Measurements from ENCODE around the gene KRTAP3-3. TPM values are rescaled to one million over a fixed set of nuclear protein-coding genes. Genes with fewer than 3 reads are reported as not detected.
"Not testable (repeated sequence)": the region's sequence is repeated elsewhere in the genome, so short reads cannot be mapped to it uniquely, and the experiment has no call there.

Gene KRTAP3-3
- not detected in 2 replicates for total RNA-seq

- Mint-ChIP-seq H3K9me3 (no peaks in the 10 kb centered on the region), H3K36me3 (ENCODE audit: low read depth) (no peaks in the 10 kb centered on the region), H3K4me1 (ENCODE audit: low read depth) (no peaks in the 10 kb centered on the region), H3K27me3 (ENCODE audit: low read depth) (peaks cover 37% of the 10 kb centered on the region), H3K4me3 (ENCODE audit: low read depth) (no peak within 1 kb of the TSS), H3K27ac (no peak within 1 kb of the TSS)
- intact Hi-C loops (cut with micrococcal nuclease), result no loop called here
- DNase-seq (ENCODE audit: low spot score), result no peak
Measured at GRCh38 chr17:40993839-40994238, at the start of gene KRTAP3-3. TSS of gene KRTAP3-3 (minus strand) at chr17:40994164. CDS start at chr17:40994097, 67 bp downstream.

GRCh38 chr17:41042953-41043352 is 49.0 kb upstream of the KRTAP3-3 start:
- Mint-ChIP-seq H3K4me1 (ENCODE audit: low read depth) (no peaks in the 10 kb centered on the region), H3K27ac (no peak overlapping the region), H3K36me3 (ENCODE audit: low read depth) (no peaks in the 10 kb centered on the region), H3K9me3 (no peaks in the 10 kb centered on the region), H3K4me3 (ENCODE audit: low read depth) (no peak overlapping the region), H3K27me3 (ENCODE audit: low read depth) (peaks cover 4% of the 10 kb centered on the region)
- intact Hi-C loops (cut with micrococcal nuclease), result no loop called here
- DNase-seq (ENCODE audit: low spot score), result no peak

DNA sequence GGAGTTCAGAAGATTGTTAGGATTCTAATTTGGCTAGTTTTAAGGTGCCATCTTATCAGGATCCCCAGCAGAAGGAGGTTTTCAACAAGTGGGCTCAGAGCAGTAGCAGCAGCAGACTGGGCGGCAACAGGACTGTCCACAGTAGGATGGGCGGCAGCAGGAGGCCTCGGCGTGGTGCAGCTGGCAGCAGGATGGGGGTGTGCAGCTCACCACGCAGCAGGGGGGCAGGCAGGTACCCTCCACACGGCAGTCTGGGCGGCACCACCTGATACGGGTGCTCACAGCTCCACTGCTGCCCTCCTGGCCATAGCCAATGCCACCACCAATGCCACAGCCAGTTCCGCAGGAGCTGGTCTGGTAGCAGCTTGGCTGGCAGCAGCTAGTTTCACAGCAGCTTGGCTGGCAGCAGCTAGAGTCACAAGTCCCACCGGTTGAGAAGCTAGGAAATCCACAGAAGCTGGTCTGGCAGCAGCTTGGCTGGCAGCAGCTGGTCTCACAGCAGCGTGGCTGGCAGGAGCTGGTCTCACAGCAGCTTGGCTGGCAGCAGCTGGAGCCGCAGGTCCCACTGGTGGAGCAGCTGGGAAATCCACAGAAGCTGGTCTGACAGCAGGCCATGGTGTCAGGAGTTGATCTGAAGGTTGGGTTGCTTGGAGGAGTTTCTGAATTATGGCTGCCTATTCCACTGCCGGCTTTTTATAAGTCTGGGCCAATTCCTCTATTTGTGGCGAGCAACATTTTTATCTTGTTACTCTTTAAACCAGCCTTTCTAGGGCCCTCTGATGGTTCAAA is 47.0 kb upstream of the KRTAP3-3 start, which contains the start of gene KRTAP1-1:
KRTAP1-1 (minus strand) TSS at position 668 of the 789 bp plus-strand sequence; CDS start at position 615, 53 bp downstream.
- intact Hi-C loops (cut with micrococcal nuclease); H3K27me3 Mint-ChIP-seq (ENCODE audit: low read depth); DNase-seq (ENCODE audit: low spot score); H3K4me3 Mint-ChIP-seq (ENCODE audit: low read depth); H3K4me1 Mint-ChIP-seq (ENCODE audit: low read depth); H3K9me3 Mint-ChIP-seq; H3K27ac Mint-ChIP-seq; H3K36me3 Mint-ChIP-seq (ENCODE audit: low read depth): not testable (repeated sequence)

DNA sequence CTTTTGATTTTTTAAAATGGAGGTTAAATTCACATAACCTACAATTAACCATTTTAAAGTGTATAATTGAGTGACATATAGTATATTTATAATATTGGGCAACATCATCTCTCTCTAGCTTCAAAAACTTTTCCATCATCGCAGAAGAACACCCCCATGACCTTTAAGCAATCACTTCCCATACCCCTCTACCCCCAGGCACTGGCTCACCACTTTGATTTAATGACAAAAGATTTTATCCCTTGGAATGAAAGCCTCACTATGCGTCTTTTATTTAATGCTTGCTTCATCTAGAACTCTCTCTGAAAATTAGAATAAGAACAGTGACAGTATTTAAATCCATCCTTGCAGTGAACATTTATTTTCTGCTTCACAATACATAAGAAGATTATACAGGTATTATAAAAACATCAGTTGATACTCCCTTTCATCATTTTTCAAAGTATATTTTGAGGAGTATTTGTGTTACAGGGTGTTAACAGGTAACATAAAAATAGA is 43.9 kb upstream of the KRTAP3-3 start:
- Mint-ChIP-seq H3K4me3 (ENCODE audit: low read depth) (no peak overlapping the region), H3K27ac (no peak overlapping the region), H3K27me3 (ENCODE audit: low read depth) (peaks cover 6% of the 10 kb centered on the region), H3K36me3 (ENCODE audit: low read depth) (no peaks in the 10 kb centered on the region), H3K4me1 (ENCODE audit: low read depth) (no peaks in the 10 kb centered on the region), H3K9me3 (no peaks in the 10 kb centered on the region)
- DNase-seq (ENCODE audit: low spot score), result no peak
- intact Hi-C loops (cut with micrococcal nuclease), result no loop called here

GRCh38 chr17:41034346-41034935 is 40.5 kb upstream of the KRTAP3-3 start, which contains the start of gene KRTAP1-3:
TSS of gene KRTAP1-3 (minus strand) at chr17:41034874. CDS start at chr17:41034821, 53 bp downstream.
- H3K4me1 Mint-ChIP-seq (ENCODE audit: low read depth); H3K9me3 Mint-ChIP-seq; DNase-seq (ENCODE audit: low spot score); H3K4me3 Mint-ChIP-seq (ENCODE audit: low read depth); H3K27ac Mint-ChIP-seq; intact Hi-C loops (cut with micrococcal nuclease); H3K36me3 Mint-ChIP-seq (ENCODE audit: low read depth): not testable (repeated sequence)
- H3K27me3 Mint-ChIP-seq (ENCODE audit: low read depth), result peaks cover 14% of the 10 kb centered on the region

DNA sequence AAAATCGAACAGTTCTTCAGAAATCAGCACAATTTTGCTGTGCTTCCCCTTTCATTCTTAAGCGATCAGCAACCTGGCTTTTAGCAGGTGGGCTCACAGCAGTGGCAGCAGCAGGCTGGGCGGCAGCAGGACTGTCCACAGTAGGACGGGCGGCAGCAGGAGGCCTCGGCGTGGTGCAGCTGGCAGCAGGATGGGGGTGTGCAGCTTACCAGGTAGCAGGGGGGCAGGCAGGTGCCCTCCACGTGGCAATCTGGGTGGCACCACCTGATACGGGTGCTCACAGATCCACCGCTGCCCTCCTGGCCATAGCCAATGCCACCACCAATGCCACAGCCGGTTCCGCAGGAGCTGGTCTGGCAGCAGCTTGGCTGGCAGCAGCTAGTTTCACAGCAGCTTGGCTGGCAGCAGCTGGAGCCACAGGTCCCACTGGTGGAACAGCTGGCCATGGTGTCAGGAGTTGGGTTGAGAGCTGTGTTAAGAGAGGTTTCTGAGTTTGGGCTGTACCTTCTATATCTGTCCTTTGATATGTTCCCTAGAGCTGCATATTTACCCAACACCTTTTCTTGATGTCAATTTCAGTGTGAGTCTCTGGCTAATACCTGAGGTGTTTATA is 35.8 kb upstream of the KRTAP3-3 start, which contains the start of gene KRTAP1-4:
KRTAP1-4 (minus strand) TSS at position 563 of the 613 bp plus-strand sequence; CDS start at position 446, 117 bp downstream.
- intact Hi-C loops (cut with micrococcal nuclease), result no loop called here
- Mint-ChIP-seq H3K9me3 (no peaks in the 10 kb centered on the region), H3K4me1 (ENCODE audit: low read depth) (no peaks in the 10 kb centered on the region), H3K36me3 (ENCODE audit: low read depth) (no peaks in the 10 kb centered on the region), H3K27ac (no peak within 1 kb of the TSS), H3K4me3 (ENCODE audit: low read depth) (no peak within 1 kb of the TSS), H3K27me3 (ENCODE audit: low read depth) (peaks cover 11% of the 10 kb centered on the region)
- no peak for DNase-seq (ENCODE audit: low spot score)

- intact Hi-C loops (cut with micrococcal nuclease), result no loop called here
- H3K36me3 Mint-ChIP-seq (ENCODE audit: low read depth), result no peaks in the 10 kb centered on the region
- DNase-seq (ENCODE audit: low spot score), result no peak
- H3K27me3 Mint-ChIP-seq (ENCODE audit: low read depth), result peaks cover 15% of the 10 kb centered on the region
- no peaks in the 10 kb centered on the region for H3K4me1 Mint-ChIP-seq (ENCODE audit: low read depth)
- no peaks in the 10 kb centered on the region for H3K9me3 Mint-ChIP-seq
- H3K4me3 Mint-ChIP-seq (ENCODE audit: low read depth), result no peak within 1 kb of the TSS
- no peak within 1 kb of the TSS for H3K27ac Mint-ChIP-seq
Measured at GRCh38 chr17:41026715-41027471, 32.9 kb upstream of the KRTAP3-3 start, which contains the start of gene KRTAP1-5. TSS of gene KRTAP1-5 (minus strand) at chr17:41027208. CDS start at chr17:41027155, 53 bp downstream.

DNA sequence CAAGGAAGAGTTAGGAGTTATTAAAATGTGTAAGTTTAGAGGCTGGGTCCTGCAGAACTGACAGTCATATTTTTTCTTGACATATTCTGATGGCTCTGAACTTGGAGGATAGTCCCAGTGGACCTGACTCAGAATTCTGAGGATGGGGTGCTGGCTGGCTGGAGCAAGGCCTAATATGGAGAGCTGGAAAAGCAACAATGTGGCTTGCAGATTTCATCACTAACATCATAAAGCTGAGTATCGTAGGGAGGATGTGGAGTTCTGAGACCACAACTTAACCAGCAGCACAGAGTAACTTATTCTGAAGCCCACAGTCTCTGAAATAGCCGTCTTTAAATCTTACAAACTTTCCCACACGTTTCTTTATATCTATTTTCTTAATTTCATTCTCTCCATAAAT is 30.7 kb upstream of the KRTAP3-3 start:
- Mint-ChIP-seq H3K9me3 (no peaks in the 10 kb centered on the region), H3K27me3 (ENCODE audit: low read depth) (peaks cover 8% of the 10 kb centered on the region), H3K4me1 (ENCODE audit: low read depth) (no peaks in the 10 kb centered on the region), H3K4me3 (ENCODE audit: low read depth) (no peak overlapping the region), H3K27ac (no peak overlapping the region), H3K36me3 (ENCODE audit: low read depth) (no peaks in the 10 kb centered on the region)
- DNase-seq (ENCODE audit: low spot score), result no peak
- intact Hi-C loops (cut with micrococcal nuclease), result no loop called here

DNA sequence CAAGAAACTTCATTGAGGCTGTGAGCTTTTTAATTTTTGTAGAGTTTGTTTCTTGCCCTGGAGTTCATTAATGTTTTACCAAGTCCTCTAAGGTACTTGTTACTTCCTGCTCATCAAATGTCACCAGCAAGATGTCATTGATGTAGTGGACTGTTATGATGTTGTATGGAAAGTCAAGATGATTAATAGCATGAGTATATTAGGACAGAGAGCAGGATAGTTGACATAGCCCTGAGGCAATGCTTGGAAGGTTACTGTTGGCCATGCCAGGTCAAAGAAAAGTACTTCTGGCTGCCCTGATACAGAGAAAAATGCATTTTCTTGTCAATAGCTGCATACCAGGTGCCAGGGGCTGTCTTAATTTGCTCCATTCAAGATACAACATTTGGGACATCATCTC is 26.4 kb upstream of the KRTAP3-3 start:
- Mint-ChIP-seq H3K27ac (no peak overlapping the region), H3K36me3 (ENCODE audit: low read depth) (no peaks in the 10 kb centered on the region)

GRCh38 chr17:41019415-41019814 is 25.5 kb upstream of the KRTAP3-3 start:
- intact Hi-C loops (cut with micrococcal nuclease), result no loop called here
- DNase-seq (ENCODE audit: low spot score), result no peak
- H3K27me3 Mint-ChIP-seq (ENCODE audit: low read depth), result peaks cover 10% of the 10 kb centered on the region
- H3K27ac Mint-ChIP-seq, result no peak overlapping the region
- no peaks in the 10 kb centered on the region for H3K9me3 Mint-ChIP-seq
- H3K4me1 Mint-ChIP-seq (ENCODE audit: low read depth), result no peaks in the 10 kb centered on the region
- H3K36me3 Mint-ChIP-seq (ENCODE audit: low read depth), result no peaks in the 10 kb centered on the region
- H3K4me3 Mint-ChIP-seq (ENCODE audit: low read depth), result no peak overlapping the region

More for the DNA sequence above, 26.4 kb upstream of the KRTAP3-3 start:
- no peaks in the 10 kb centered on the region for H3K9me3 Mint-ChIP-seq
- H3K4me1 Mint-ChIP-seq (ENCODE audit: low read depth), result no peaks in the 10 kb centered on the region
- intact Hi-C loops (cut with micrococcal nuclease), result no loop called here
- H3K27me3 Mint-ChIP-seq (ENCODE audit: low read depth), result peaks cover 10% of the 10 kb centered on the region
- DNase-seq (ENCODE audit: low spot score), result no peak
- no peak overlapping the region for H3K4me3 Mint-ChIP-seq (ENCODE audit: low read depth)

DNA sequence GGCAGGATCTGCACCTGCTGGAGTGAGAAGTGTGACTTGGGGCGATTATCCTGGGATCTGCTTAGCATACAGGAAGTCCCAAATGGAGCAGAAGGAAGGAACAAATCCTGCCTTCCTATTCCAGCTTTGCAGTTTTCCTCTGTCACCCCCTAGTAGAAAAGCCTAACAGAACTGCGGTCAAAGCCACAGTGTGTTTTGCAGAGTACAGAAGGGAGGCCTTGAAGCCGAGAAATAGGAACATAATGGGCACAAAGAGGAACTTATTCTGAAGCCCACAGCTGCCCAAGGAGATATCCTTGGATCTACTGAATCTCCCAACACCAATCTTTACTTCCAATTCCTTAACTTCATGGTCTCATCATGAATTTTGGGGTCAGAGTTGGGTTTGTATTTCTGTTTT is 24.6 kb upstream of the KRTAP3-3 start:
- Mint-ChIP-seq H3K36me3 (ENCODE audit: low read depth) (no peaks in the 10 kb centered on the region), H3K4me3 (ENCODE audit: low read depth) (no peak overlapping the region), H3K27ac (no peak overlapping the region), H3K9me3 (no peaks in the 10 kb centered on the region), H3K4me1 (ENCODE audit: low read depth) (no peaks in the 10 kb centered on the region), H3K27me3 (ENCODE audit: low read depth) (peaks cover 10% of the 10 kb centered on the region)
- intact Hi-C loops (cut with micrococcal nuclease), result no loop called here
- no peak for DNase-seq (ENCODE audit: low spot score)

DNA sequence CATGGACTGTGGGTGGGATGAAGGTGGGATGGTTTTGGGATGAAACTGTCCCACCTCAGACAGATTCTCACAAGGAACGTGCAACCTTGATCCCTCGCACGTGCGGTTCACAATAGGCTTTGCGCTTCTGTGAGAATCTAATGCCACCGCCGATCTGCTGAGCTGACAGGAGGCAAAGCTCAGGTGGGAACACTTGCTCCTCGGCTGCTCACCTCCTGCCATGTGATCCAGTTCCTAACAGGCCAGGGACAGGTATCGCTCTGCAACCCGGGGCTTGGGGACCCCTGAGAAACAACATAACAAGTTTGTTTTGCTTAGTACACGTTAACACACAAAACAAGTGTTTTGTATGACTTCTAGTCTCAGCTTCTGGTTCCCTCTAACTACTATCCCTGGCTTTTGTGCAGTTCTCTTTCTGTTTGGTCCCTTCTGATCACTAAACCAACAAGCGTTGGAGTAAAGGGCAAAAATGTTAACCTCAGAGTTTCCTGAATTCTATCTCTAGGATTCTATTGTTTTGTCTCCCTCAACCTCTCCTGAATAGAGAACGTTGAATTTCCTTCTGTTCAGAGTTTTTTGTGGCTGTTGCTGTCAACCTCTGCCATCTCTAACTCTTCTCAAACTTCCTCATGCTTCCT is 22.7 kb upstream of the KRTAP3-3 start:
- DNase-seq (ENCODE audit: low spot score), result no peak
- peaks cover 12% of the 10 kb centered on the region for H3K27me3 Mint-ChIP-seq (ENCODE audit: low read depth)
- intact Hi-C loops (cut with micrococcal nuclease), result no loop called here
- no peak overlapping the region for H3K4me3 Mint-ChIP-seq (ENCODE audit: low read depth)
- no peak overlapping the region for H3K27ac Mint-ChIP-seq
- H3K4me1 Mint-ChIP-seq (ENCODE audit: low read depth), result no peaks in the 10 kb centered on the region
- no peaks in the 10 kb centered on the region for H3K9me3 Mint-ChIP-seq
- no peaks in the 10 kb centered on the region for H3K36me3 Mint-ChIP-seq (ENCODE audit: low read depth)

Data from activated T-helper 2 cell treated with anti-CD3 and anti-CD28 coated beads, Interferon-gamma antibody, Interleukin-2, Interleukin-4, amounts not matched to agents 10 μg/mL and 5 μg/mL and 100 μg/mL, durations not matched to agents 14 hours and 24 hours and 36 hours (primary cell).